H1 (cell line): ENCODE results near the gene LONRF2. TPM values are rescaled to one million over a fixed set of nuclear protein-coding genes. Genes with fewer than 3 reads are reported as not detected.

ENCODE experiments used
- CTCF ChIA-PET: fragments of 300-600 bp; sonication (Branson Sonifier 250); formaldehyde crosslinking; loops from one replicate; lab custom pipeline; 2021; ENCODE audit not compliant: partially characterized antibody; lab: Charles Lee
- POLR2A ChIA-PET: fragments of 300-600 bp; sonication (Branson Sonifier 250); formaldehyde crosslinking; loops from one replicate; lab custom pipeline; 2021; ENCODE audit warnings: inconsistent platforms; ENCODE audit not compliant: partially characterized antibody; lab: Charles Lee
- DNase-seq, 2 experiments: peaks; one replicate each; pipeline versions ENCODE4 v3.0.0 to v3.0.0-alpha.2; 2010 to 2022; ENCODE audit warnings: low spot score in 2 of 2, low read depth in 1 of 2, mixed read lengths in 1 of 2
- FAIRE-seq: peaks from 2 replicates; lab custom pipeline; 2011; peaks lifted over from hg19 to GRCh38; lab: Jason Lieb, UNC
- H2AFZ ChIP-seq: 2 replicates; pipeline ENCODE4 v1.8.1; 2012; ENCODE audit warnings: low read length, inconsistent platforms
- H2AK5ac ChIP-seq: 2 replicates; pipeline ENCODE4 v1.6.1; 2013; ENCODE audit warnings: low read depth, low read length
- H2BK120ac ChIP-seq: replicated peaks from 2 replicates; pipeline ENCODE3; 2013; ENCODE audit warnings: low read depth, low read length, inconsistent platforms
- H2BK12ac ChIP-seq: 2 replicates; pipeline ENCODE4 v1.6.1; 2013; ENCODE audit warnings: low read depth, low read length
- H2BK15ac ChIP-seq: 2 replicates; pipeline ENCODE4 v1.6.1; 2013; ENCODE audit warnings: low read length
- H2BK20ac ChIP-seq: 2 replicates; pipeline ENCODE4 v1.6.1; 2013; ENCODE audit warnings: low read length
- H2BK5ac ChIP-seq: 2 replicates; pipeline ENCODE4 v1.6.1; 2013; ENCODE audit warnings: low read depth, low read length
- H3K14ac ChIP-seq: 2 replicates; pipeline ENCODE4 v1.6.1; 2013; ENCODE audit warnings: inconsistent platforms; ENCODE audit not compliant: insufficient read length
- H3K18ac ChIP-seq: 2 replicates; pipeline ENCODE4 v1.6.1; 2013; ENCODE audit warnings: low read length; ENCODE audit errors: extremely low read depth
- H3K23ac ChIP-seq: 2 replicates; pipeline ENCODE4 v1.6.1; 2013; ENCODE audit warnings: inconsistent platforms; ENCODE audit not compliant: insufficient read length
- H3K23me2 ChIP-seq: 2 replicates; pipeline ENCODE4 v1.6.1; 2013; ENCODE audit warnings: low read depth, low read length
- H3K27ac ChIP-seq: 2 replicates; pipeline ENCODE4 v1.6.1; 2011; ENCODE audit warnings: low read depth, low read length, inconsistent platforms
- H3K27me3 ChIP-seq, 4 experiments: replicated peaks in 1 of 4; 1 replicate in 1 of 4; 2 replicates in 3 of 4; pipeline versions ENCODE4 v1.6.1 to v1.8.1; 2011 to 2013; ENCODE audit warnings: low read length in 3 of 4, mild to moderate bottlenecking in 3 of 4, inconsistent platforms in 2 of 4, mixed read lengths in 2 of 4, moderate library complexity in 1 of 4; ENCODE audit not compliant: control insufficient read depth in 3 of 4, insufficient read depth in 3 of 4; ENCODE audit errors: extremely low read depth in 1 of 4
- H3K36me3 ChIP-seq, 4 experiments: 2 replicates each; pipeline versions ENCODE4 v1.6.1 to v1.8.1; 2011 to 2013; ENCODE audit warnings: mild to moderate bottlenecking in 4 of 4, low read length in 3 of 4, moderate library complexity in 2 of 4, control low read depth in 1 of 4, inconsistent platforms in 1 of 4; ENCODE audit not compliant: insufficient read depth in 4 of 4, control insufficient read depth in 2 of 4
- H3K4ac ChIP-seq: replicated peaks from 2 replicates; pipeline ENCODE3; 2013; ENCODE audit warnings: low read length, low read depth, mixed read lengths, inconsistent platforms; ENCODE audit not compliant: insufficient read length
- H3K4me1 ChIP-seq, 4 experiments: replicated peaks in 1 of 4; 1 replicate in 1 of 4; 2 replicates in 3 of 4; pipeline versions ENCODE4 v1.6.1 to v1.8.1; 2011 to 2013; ENCODE audit warnings: low read length in 3 of 4, inconsistent platforms in 2 of 4, mixed read lengths in 1 of 4; ENCODE audit not compliant: insufficient read depth in 4 of 4, control insufficient read depth in 3 of 4
- H3K4me2 ChIP-seq, 2 experiments: 2 replicates each; pipeline versions ENCODE4 v1.6.1 to v1.8.1; 2011 to 2013; ENCODE audit warnings: low read depth in 2 of 2, low read length in 2 of 2, control low read depth in 1 of 2, inconsistent platforms in 1 of 2, mild to moderate bottlenecking in 1 of 2; ENCODE audit not compliant: insufficient read depth in 1 of 2
- H3K4me3 ChIP-seq, 4 experiments: fragments of 200-600, 300-600 bp in 1 of 4; sonication (generic), shearing (Covaris generic), sonication (Bioruptor Twin) in 1 of 4; 2 replicates each; pipeline versions ENCODE4 v1.5.1 to v1.8.1; 2011 to 2016; ENCODE audit warnings: low read length in 4 of 4, low read depth in 3 of 4, control low read depth in 2 of 4, inconsistent platforms in 2 of 4, mild to moderate bottlenecking in 2 of 4, mixed read lengths in 1 of 4, moderate library complexity in 1 of 4; ENCODE audit not compliant: insufficient read depth in 2 of 4; ENCODE audit errors: extremely low read depth in 1 of 4
- H3K56ac ChIP-seq: replicated peaks from 2 replicates; pipeline ENCODE3; 2013; ENCODE audit warnings: low read depth, mild to moderate bottlenecking, mixed read lengths, low read length, inconsistent platforms; ENCODE audit not compliant: insufficient read length
- H3K79me1 ChIP-seq: 2 replicates; pipeline ENCODE4 v1.6.1; 2013; ENCODE audit warnings: low read depth, low read length, control low read depth
- H3K79me2 ChIP-seq, 2 experiments: 2 replicates each; pipeline versions ENCODE4 v1.6.1 to v1.8.1; 2012 to 2013; ENCODE audit warnings: low read length in 2 of 2, mild to moderate bottlenecking in 2 of 2, inconsistent platforms in 1 of 2; ENCODE audit not compliant: insufficient read depth in 2 of 2, control insufficient read depth in 1 of 2
- H3K9ac ChIP-seq, 4 experiments: replicated peaks in 1 of 4; 1 replicate in 1 of 4; 2 replicates in 3 of 4; pipeline versions ENCODE4 v1.6.1 to v1.8.1; 2011 to 2013; ENCODE audit warnings: low read depth in 3 of 4, low read length in 3 of 4, control low read depth in 2 of 4, mild to moderate bottlenecking in 2 of 4, moderate library complexity in 2 of 4, inconsistent platforms in 1 of 4; ENCODE audit errors: extremely low read depth in 1 of 4
- H3K9me3 ChIP-seq, 2 experiments: 2 replicates each; pipeline versions ENCODE4 v1.6.1 to v1.8.1; 2012 to 2013; ENCODE audit warnings: mild to moderate bottlenecking in 2 of 2, moderate library complexity in 2 of 2, control low read depth in 1 of 2, inconsistent platforms in 1 of 2, low read depth in 1 of 2, low read length in 1 of 2, mixed read lengths in 1 of 2; ENCODE audit not compliant: insufficient read depth in 2 of 2
- H4K20me1 ChIP-seq, 2 experiments: replicated peaks in 1 of 2; 2 replicates each; pipeline versions ENCODE3 to v1.8.1; 2011 to 2013; ENCODE audit warnings: inconsistent platforms in 2 of 2, low read length in 2 of 2, mild to moderate bottlenecking in 1 of 2; ENCODE audit not compliant: insufficient read depth in 2 of 2, control insufficient read depth in 1 of 2
- H4K5ac ChIP-seq: 2 replicates; pipeline ENCODE4 v1.6.1; 2013; ENCODE audit warnings: low read length, low read depth, mixed read lengths, inconsistent platforms; ENCODE audit not compliant: insufficient read length
- H4K8ac ChIP-seq: 2 replicates; pipeline ENCODE4 v1.8.0; 2013; ENCODE audit warnings: mild to moderate bottlenecking, moderate library complexity, low read length, inconsistent platforms; ENCODE audit not compliant: insufficient read depth; ENCODE audit errors: extremely low read depth
- H4K91ac ChIP-seq: replicated peaks from 2 replicates; pipeline ENCODE3; 2013; ENCODE audit warnings: low read length, mixed read lengths, inconsistent platforms; ENCODE audit not compliant: insufficient read length
- SIRT6 ChIP-seq: IDR thresholded peaks from one replicate; pipeline ENCODE4 v1.7.1; 2012; ENCODE audit warnings: low read length, inconsistent platforms
- WGBS, 2 experiments: shearing (Covaris generic) in 1 of 2; methylation state at CpG; one replicate each; pipeline versions ENCODE4 v1.1.6 to v1.1.7; 2013 to 2015; ENCODE audit warnings: low lambda C conversion rate in 2 of 2, mixed read lengths in 2 of 2, inconsistent platforms in 1 of 2, low coverage in 1 of 2, missing lambda C conversion rate in 1 of 2; ENCODE audit not compliant: insufficient replicate concordance in 2 of 2, insufficient coverage in 1 of 2, insufficient read length in 1 of 2; ENCODE audit errors: extremely low coverage in 1 of 2, missing lambda C conversion rate in 1 of 2; 5-methylcytosine and 5-hydroxymethylcytosine counted together
- polyA plus RNA-seq, 7 experiments: library from polyadenylated mRNA; depleted of rRNA in 3 of 7; stranded (reverse) in 5 of 7; unstranded in 2 of 7; fragments of >200 nt in 5 of 7; fragments of 200-250 nt in 2 of 7; gene quantifications; 1 replicate in 5 of 7; 2 replicates in 1 of 7; 4 replicates in 1 of 7; pipeline versions ENCODE4 v1.2.1 to v1.2.3, GENCODE V29; 2011 to 2013; ENCODE audit warnings: missing spikeins in 2 of 7, mixed read lengths in 2 of 7
- total RNA-seq: library from RNA; stranded (reverse); fragmentation: NEBNext Ultra II Directional; extraction: Animal tissue kit (Norgen Biotek cat#: 25700); gene quantifications from 2 replicates; pipeline ENCODE4 v1.2.1, GENCODE V29; 2021
- TF ChIP-seq, protein P1 (sequence below): IDR thresholded peaks from 2 replicates; pipeline ENCODE4 v1.6.1; 2012; ENCODE audit warnings: inconsistent platforms
- TF ChIP-seq, protein P2 (sequence below): IDR thresholded peaks from 2 replicates; pipeline ENCODE4 v1.6.1; 2012; ENCODE audit warnings: inconsistent platforms

Gene LONRF2
- total and polyA plus RNA-seq, 2 of the 8 experiments (the other 6 are each of a cell fraction or from before 2014, with no cell fraction given) = 0.24 to 0.74 TPM

DNA sequence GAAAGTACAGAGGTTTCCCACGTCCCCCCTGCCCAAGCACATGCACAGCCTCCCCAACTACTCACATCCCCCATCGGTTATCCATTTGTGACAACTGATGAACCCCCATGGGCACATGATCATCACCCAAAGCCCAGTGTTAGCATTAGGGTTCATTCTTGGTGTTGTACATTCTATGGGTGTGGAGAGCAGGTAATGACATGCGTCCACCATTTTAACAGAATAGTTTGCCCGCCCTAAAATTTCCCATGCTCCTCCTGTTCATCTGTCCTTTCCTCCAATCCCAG lies 74.3 kb downstream of the LONRF2 start:
- ChIA-PET CTCF (interaction anchor here (0.7 to 11.8 kb wide), 2 partner anchors 11 to 399 kb away, joined by 3 to 178 read pairs; no protein-coding TSS in a partner anchor), POLR2A (no interaction called here)
- Histone ChIP-seq H3K27me3 (no peaks in the 10 kb centered on the region; a peak in 1 of 7 replicates), H2BK12ac (no peak overlapping the region), H3K9ac (no peak overlapping the region), H3K9me3 (no peaks in the 10 kb centered on the region), H3K4ac (no peak overlapping the region), H4K5ac (no peak overlapping the region), H4K20me1 (peaks cover 0 to 3% of the 10 kb centered on the region in 2 experiments), H3K79me1 (no peaks in the 10 kb centered on the region), H4K91ac (no peak overlapping the region), H2BK5ac (no peak overlapping the region), H3K4me2 (no peak overlapping the region), H3K27ac (no peak overlapping the region), H3K4me1 (no peaks in the 10 kb centered on the region; a peak in 1 of 7 replicates), H4K8ac (no peak overlapping the region), H3K4me3 (no peak overlapping the region), H3K14ac (no peak overlapping the region), H2BK20ac (no peak overlapping the region), H2AK5ac (no peak overlapping the region), H2BK15ac (no peak overlapping the region), H3K23ac (no peak overlapping the region), H3K56ac (no peak overlapping the region), H3K79me2 (no peaks in the 10 kb centered on the region), H2BK120ac (no peak overlapping the region), H2AFZ (no peak overlapping the region), H3K18ac (no peak overlapping the region), H3K23me2 (peaks cover 3% of the 10 kb centered on the region; the same call in 1 of the 2 replicates), H3K36me3 (no peaks in the 10 kb centered on the region)
- DNase-seq (no peak), FAIRE-seq (no peak)
- no peak for TF ChIP-seq SIRT6
- TF ChIP-seq, protein P1, sequence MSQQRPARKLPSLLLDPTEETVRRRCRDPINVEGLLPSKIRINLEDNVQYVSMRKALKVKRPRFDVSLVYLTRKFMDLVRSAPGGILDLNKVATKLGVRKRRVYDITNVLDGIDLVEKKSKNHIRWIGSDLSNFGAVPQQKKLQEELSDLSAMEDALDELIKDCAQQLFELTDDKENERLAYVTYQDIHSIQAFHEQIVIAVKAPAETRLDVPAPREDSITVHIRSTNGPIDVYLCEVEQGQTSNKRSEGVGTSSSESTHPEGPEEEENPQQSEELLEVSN = no peak
- TF ChIP-seq, protein P2, sequence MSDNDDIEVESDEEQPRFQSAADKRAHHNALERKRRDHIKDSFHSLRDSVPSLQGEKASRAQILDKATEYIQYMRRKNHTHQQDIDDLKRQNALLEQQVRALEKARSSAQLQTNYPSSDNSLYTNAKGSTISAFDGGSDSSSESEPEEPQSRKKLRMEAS = no peak
- 80% methylated on average over 4 of the region's 4 CpGs; no CpG with 5 or more reads in 1 of the 2 experiments for WGBS, 2 experiments
